Keratinocyte (primary cell): ENCODE measurements around the gene THSD7B. TPM values are rescaled to one million over a fixed set of nuclear protein-coding genes. Genes with fewer than 3 reads are reported as not detected.

ENCODE experiments used
- DNase-seq: peaks from one replicate; pipeline ENCODE4 v3.0.0-alpha.2; 2011; ENCODE audit warnings: low read depth, missing footprints, low spot score
- FAIRE-seq: peaks from 2 replicates; lab custom pipeline; 2011; peaks lifted over from hg19 to GRCh38; lab: Jason Lieb, UNC
- H2AFZ ChIP-seq: 2 replicates; pipeline ENCODE4 v1.6.0; 2012; ENCODE audit warnings: low read length, control low read depth, inconsistent platforms; ENCODE audit not compliant: control insufficient read depth
- H3K27ac ChIP-seq: 2 replicates; pipeline ENCODE4 v1.5.1; 2011; ENCODE audit warnings: low read length; ENCODE audit not compliant: control insufficient read depth, insufficient read depth
- H3K27me3 ChIP-seq: 3 replicates; pipeline ENCODE4 v1.6.0; 2011; ENCODE audit warnings: low read length; ENCODE audit not compliant: control insufficient read depth, insufficient read depth; ENCODE audit errors: extremely low read depth
- H3K36me3 ChIP-seq, 2 experiments: 2 replicates in 1 of 2; 3 replicates in 1 of 2; pipeline ENCODE4 v1.5.1; 2011; ENCODE audit warnings: low read length in 2 of 2, mild to moderate bottlenecking in 1 of 2; ENCODE audit not compliant: control insufficient read depth in 2 of 2, insufficient read depth in 2 of 2; ENCODE audit errors: extremely low read depth in 1 of 2
- H3K4me1 ChIP-seq: 3 replicates; pipeline ENCODE4 v1.5.1; 2011; ENCODE audit warnings: low read length; ENCODE audit not compliant: control insufficient read depth, insufficient read depth; ENCODE audit errors: extremely low read depth
- H3K4me2 ChIP-seq: 3 replicates; pipeline ENCODE4 v1.6.0; 2011; ENCODE audit warnings: low read depth, low read length; ENCODE audit not compliant: control insufficient read depth, insufficient read depth; ENCODE audit errors: extremely low read depth
- H3K4me3 ChIP-seq, 3 experiments: fragments of 200-600 bp in 1 of 3; sonication (generic) in 1 of 3; 2 replicates in 2 of 3; 3 replicates in 1 of 3; pipeline ENCODE4 v1.5.1; 2011 to 2016; ENCODE audit warnings: low read length in 3 of 3, mild to moderate bottlenecking in 3 of 3, control low read depth in 2 of 3, inconsistent platforms in 1 of 3, low read depth in 1 of 3, mixed read lengths in 1 of 3, mixed run types in 1 of 3, moderate library complexity in 1 of 3; ENCODE audit not compliant: control insufficient read depth in 2 of 3, insufficient read depth in 2 of 3; ENCODE audit errors: extremely low read depth in 1 of 3
- H3K79me2 ChIP-seq: 2 replicates; pipeline ENCODE4 v1.6.0; 2012; ENCODE audit warnings: low read length; ENCODE audit not compliant: control insufficient read depth, insufficient read depth
- H3K9ac ChIP-seq: 3 replicates; pipeline ENCODE4 v1.6.0; 2011; ENCODE audit warnings: low read length; ENCODE audit not compliant: control insufficient read depth, insufficient read depth; ENCODE audit errors: extremely low read depth
- H3K9me1 ChIP-seq: 3 replicates; pipeline ENCODE4 v1.6.0; 2011; ENCODE audit warnings: low read length; ENCODE audit not compliant: control insufficient read depth, insufficient read depth; ENCODE audit errors: extremely low read depth
- H3K9me3 ChIP-seq: 2 replicates; pipeline ENCODE4 v1.5.1; 2012; ENCODE audit warnings: low read depth, low read length; ENCODE audit not compliant: control insufficient read depth
- H4K20me1 ChIP-seq: 3 replicates; pipeline ENCODE4 v1.6.0; 2011; ENCODE audit warnings: low read length; ENCODE audit not compliant: control insufficient read depth, insufficient read depth; ENCODE audit errors: extremely low read depth
- EZH2 ChIP-seq: IDR thresholded peaks from one replicate; pipeline ENCODE4 v1.6.1; 2012; ENCODE audit warnings: inconsistent platforms, mild to moderate bottlenecking, low read length, moderate library complexity
- dilution Hi-C: fragments of 300-500 bp; cut with MboI; formaldehyde crosslinking; loops from one replicate; pipeline ENCODE4 v1.7.0; 2020; ENCODE audit warnings: low sequenced_read_pairs; ENCODE audit not compliant: extremely low pct_ligation_motif_present
- polyA plus RNA-seq, 5 experiments: library from polyadenylated mRNA; depleted of rRNA in 3 of 5; stranded (reverse) in 3 of 5; stranded (forward) in 1 of 5; unstranded in 1 of 5; fragments of >200 nt; gene quantifications; 1 replicate in 1 of 5; 2 replicates in 3 of 5; 3 replicates in 1 of 5; pipeline versions ENCODE4 v1.2.1 to v1.2.3, GENCODE V29; 2011 to 2012; ENCODE audit warnings: missing spikeins in 2 of 5, low read depth in 1 of 5, low replicate concordance in 1 of 5
- TF ChIP-seq, protein P1 (sequence below), 3 experiments: IDR thresholded peaks in 1 of 3; conservative IDR thresholded peaks in 1 of 3; optimal IDR thresholded peaks in 1 of 3; 2 replicates in 2 of 3; 3 replicates in 1 of 3; pipeline versions ENCODE3 to v1.5.1; 2011; ENCODE audit warnings: low read length in 3 of 3, mild to moderate bottlenecking in 3 of 3, moderate library complexity in 2 of 3, control low read depth in 1 of 3, inconsistent platforms in 1 of 3; ENCODE audit not compliant: insufficient read depth in 2 of 3; ENCODE audit errors: extremely low read depth in 1 of 3

The THSD7B gene
- polyA plus RNA-seq, 1 donor (not counting 4 experiments of a cell fraction or from before 2014, with no cell fraction given): 0.04 TPM

- Histone ChIP-seq H3K79me2 (no peaks in the 10 kb centered on the region), H3K27me3 (no peaks in the 10 kb centered on the region), H2AFZ (no peak overlapping the region), H3K9me1 (no peaks in the 10 kb centered on the region), H4K20me1 (no peaks in the 10 kb centered on the region), H3K4me2 (no peak overlapping the region), H3K4me1 (no peaks in the 10 kb centered on the region), H3K4me3 (no peak overlapping the region), H3K27ac (no peak overlapping the region), H3K9ac (no peak overlapping the region), H3K36me3 (no peaks in the 10 kb centered on the region), H3K9me3 (no peaks in the 10 kb centered on the region)
- dilution Hi-C loops: no loop called here
- FAIRE-seq: no peak
- TF ChIP-seq, protein P1, sequence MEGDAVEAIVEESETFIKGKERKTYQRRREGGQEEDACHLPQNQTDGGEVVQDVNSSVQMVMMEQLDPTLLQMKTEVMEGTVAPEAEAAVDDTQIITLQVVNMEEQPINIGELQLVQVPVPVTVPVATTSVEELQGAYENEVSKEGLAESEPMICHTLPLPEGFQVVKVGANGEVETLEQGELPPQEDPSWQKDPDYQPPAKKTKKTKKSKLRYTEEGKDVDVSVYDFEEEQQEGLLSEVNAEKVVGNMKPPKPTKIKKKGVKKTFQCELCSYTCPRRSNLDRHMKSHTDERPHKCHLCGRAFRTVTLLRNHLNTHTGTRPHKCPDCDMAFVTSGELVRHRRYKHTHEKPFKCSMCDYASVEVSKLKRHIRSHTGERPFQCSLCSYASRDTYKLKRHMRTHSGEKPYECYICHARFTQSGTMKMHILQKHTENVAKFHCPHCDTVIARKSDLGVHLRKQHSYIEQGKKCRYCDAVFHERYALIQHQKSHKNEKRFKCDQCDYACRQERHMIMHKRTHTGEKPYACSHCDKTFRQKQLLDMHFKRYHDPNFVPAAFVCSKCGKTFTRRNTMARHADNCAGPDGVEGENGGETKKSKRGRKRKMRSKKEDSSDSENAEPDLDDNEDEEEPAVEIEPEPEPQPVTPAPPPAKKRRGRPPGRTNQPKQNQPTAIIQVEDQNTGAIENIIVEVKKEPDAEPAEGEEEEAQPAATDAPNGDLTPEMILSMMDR (optimal IDR thresholded peaks at IDR 0.05 in 1 of 3, IDR thresholded peaks at IDR 0.05 in 1 of 3, conservative IDR thresholded peaks at IDR 0.05 in 1 of 3; ENCODE audit: extremely low read depth in 1 of 3, insufficient read depth in 2 of 3, low read length in 3 of 3): no peak
- TF ChIP-seq EZH2: no peak
- DNase-seq: no peak
Observed at GRCh38 chr2:136741471-136741870, 23.9 kb upstream of the THSD7B start.

GRCh38 chr2:136750065-136750464 lies 15.3 kb upstream of the THSD7B start:
- Histone ChIP-seq H4K20me1 (no peaks in the 10 kb centered on the region), H3K27me3 (no peaks in the 10 kb centered on the region), H3K4me1 (no peaks in the 10 kb centered on the region), H3K27ac (no peak overlapping the region), H3K9me1 (no peaks in the 10 kb centered on the region), H3K4me3 (no peak overlapping the region), H3K9me3 (no peaks in the 10 kb centered on the region), H3K36me3 (no peaks in the 10 kb centered on the region), H2AFZ (no peak overlapping the region), H3K9ac (no peak overlapping the region), H3K79me2 (no peaks in the 10 kb centered on the region), H3K4me2 (no peak overlapping the region)
- DNase-seq (no peak), FAIRE-seq (no peak)
- TF ChIP-seq, protein P1 (optimal IDR thresholded peaks at IDR 0.05 in 1 of 3, IDR thresholded peaks at IDR 0.05 in 1 of 3, conservative IDR thresholded peaks at IDR 0.05 in 1 of 3; ENCODE audit: extremely low read depth in 1 of 3, insufficient read depth in 2 of 3, low read length in 3 of 3): no peak
- no peak for TF ChIP-seq EZH2
- dilution Hi-C loops: no loop called here
